H9 (cell line): ENCODE results near the gene MPZ. TPM values are rescaled to one million over a fixed set of nuclear protein-coding genes. Genes with fewer than 3 reads are reported as not detected.

Experiments
- DNase-seq: peaks from one replicate; pipeline ENCODE4 v3.0.0-alpha.2; 2017
- H2AFZ ChIP-seq: one replicate; pipeline ENCODE4 v1.6.1; 2013; ENCODE audit warnings: mild to moderate bottlenecking, low read length, control low read depth, moderate library complexity
- H2AK5ac ChIP-seq: 2 replicates; pipeline ENCODE4 v1.6.1; 2013; ENCODE audit warnings: low read length, control low read depth, mixed read lengths; ENCODE audit not compliant: insufficient read length
- H2BK120ac ChIP-seq: one replicate; pipeline ENCODE4 v1.6.1; 2013; ENCODE audit warnings: low read depth, mild to moderate bottlenecking, low read length, control low read depth, inconsistent platforms; ENCODE audit not compliant: poor library complexity, severe bottlenecking
- H2BK12ac ChIP-seq: 2 replicates; pipeline ENCODE4 v1.6.1; 2013; ENCODE audit warnings: low read length, control low read depth, mixed read lengths, low read depth; ENCODE audit not compliant: insufficient read length
- H2BK15ac ChIP-seq: 2 replicates; pipeline ENCODE4 v1.6.1; 2013; ENCODE audit warnings: low read depth, low read length, control low read depth
- H2BK20ac ChIP-seq: one replicate; pipeline ENCODE4 v1.6.1; 2013; ENCODE audit warnings: low read depth, mild to moderate bottlenecking, low read length, control low read depth, inconsistent platforms; ENCODE audit not compliant: poor library complexity, severe bottlenecking
- H2BK5ac ChIP-seq: 2 replicates; pipeline ENCODE4 v1.6.1; 2013; ENCODE audit warnings: low read length, control low read depth, mixed read lengths; ENCODE audit not compliant: insufficient read length
- H3K14ac ChIP-seq: 2 replicates; pipeline ENCODE4 v1.6.1; 2013; ENCODE audit warnings: low read length, control low read depth; ENCODE audit not compliant: insufficient read depth
- H3K18ac ChIP-seq: 2 replicates; pipeline ENCODE4 v1.6.1; 2013; ENCODE audit warnings: low read depth, mild to moderate bottlenecking, mixed read lengths, low read length, control low read depth; ENCODE audit not compliant: insufficient read length
- H3K23ac ChIP-seq: 2 replicates; pipeline ENCODE4 v1.6.1; 2013; ENCODE audit warnings: low read length, control low read depth, mixed read lengths, low read depth; ENCODE audit not compliant: insufficient read length
- H3K23me2 ChIP-seq: 2 replicates; pipeline ENCODE4 v1.6.1; 2013; ENCODE audit warnings: low read depth, mild to moderate bottlenecking, mixed read lengths, low read length, control low read depth; ENCODE audit not compliant: insufficient read length, poor library complexity, severe bottlenecking
- H3K27ac ChIP-seq: 2 replicates; pipeline ENCODE4 v1.5.1; 2013; ENCODE audit warnings: low read length, control low read depth, mixed read lengths, low read depth; ENCODE audit not compliant: insufficient read length
- H3K27me3 ChIP-seq: 2 replicates; pipeline ENCODE4 v1.6.1; 2013; ENCODE audit warnings: low read length, control low read depth, inconsistent platforms; ENCODE audit not compliant: insufficient read depth
- H3K4ac ChIP-seq: 2 replicates; pipeline ENCODE4 v1.6.1; 2013; ENCODE audit warnings: low read depth, mild to moderate bottlenecking, control low read depth, inconsistent platforms, low read length, moderate library complexity
- H3K4me1 ChIP-seq: 2 replicates; pipeline ENCODE4 v1.6.1; 2013; ENCODE audit warnings: low read length, control low read depth, inconsistent platforms; ENCODE audit not compliant: insufficient read depth
- H3K4me2 ChIP-seq: 2 replicates; pipeline ENCODE4 v1.6.1; 2013; ENCODE audit warnings: low read length, control low read depth, mixed read lengths; ENCODE audit not compliant: insufficient read length, insufficient read depth
- H3K56ac ChIP-seq: 2 replicates; pipeline ENCODE4 v1.6.1; 2013; ENCODE audit warnings: low read depth, mild to moderate bottlenecking, mixed read lengths, low read length, control low read depth; ENCODE audit not compliant: insufficient read length
- H3K79me1 ChIP-seq: 2 replicates; pipeline ENCODE4 v1.6.1; 2013; ENCODE audit warnings: low read depth, mild to moderate bottlenecking, moderate library complexity, low read length, control low read depth, inconsistent platforms; ENCODE audit not compliant: insufficient read depth, poor library complexity, severe bottlenecking
- H3K79me2 ChIP-seq: 2 replicates; pipeline ENCODE4 v1.6.1; 2013; ENCODE audit warnings: low read length, control low read depth, inconsistent platforms; ENCODE audit not compliant: insufficient read depth
- H3K9ac ChIP-seq: 2 replicates; pipeline ENCODE4 v1.6.1; 2013; ENCODE audit warnings: low read length, control low read depth, mixed read lengths; ENCODE audit not compliant: insufficient read length; ENCODE audit errors: extremely low read depth
- H3K9me3 ChIP-seq: one replicate; pipeline ENCODE4 v1.6.1; 2013; ENCODE audit warnings: low read depth, low read length, inconsistent platforms; ENCODE audit not compliant: control insufficient read depth
- H3T11ph ChIP-seq: one replicate; pipeline ENCODE4 v1.6.1; 2013; ENCODE audit warnings: mild to moderate bottlenecking, low read length, control low read depth, inconsistent platforms
- H4K20me1 ChIP-seq: one replicate; pipeline ENCODE4 v1.6.1; 2013; ENCODE audit not compliant: control insufficient read depth, insufficient read length, insufficient read depth
- H4K5ac ChIP-seq: 2 replicates; pipeline ENCODE4 v1.6.1; 2013; ENCODE audit warnings: low read depth, mild to moderate bottlenecking, mixed read lengths, low read length, control low read depth; ENCODE audit not compliant: insufficient read length
- H4K8ac ChIP-seq: replicated peaks from 2 replicates; pipeline ENCODE4 v1.6.1; 2013; ENCODE audit warnings: low read length, control low read depth, mixed read lengths, low read depth; ENCODE audit not compliant: insufficient read length
- H4K91ac ChIP-seq: 2 replicates; pipeline ENCODE4 v1.6.1; 2013; ENCODE audit warnings: low read depth, mild to moderate bottlenecking, moderate library complexity, mixed read lengths, low read length, control low read depth; ENCODE audit not compliant: insufficient read length
- H3K27ac Mint-ChIP-seq, 3 experiments: 2 replicates in 2 of 3; 3 replicates in 1 of 3; pipeline ENCODE4 v1.8.0; 2020 to 2021; ENCODE audit warnings: mixed read lengths in 3 of 3, mild to moderate bottlenecking in 1 of 3, moderate library complexity in 1 of 3
- H3K27me3 Mint-ChIP-seq: 2 replicates; pipeline ENCODE4 v1.8.0; 2021; ENCODE audit warnings: low read depth, mild to moderate bottlenecking, moderate library complexity, mixed read lengths
- H3K36me3 Mint-ChIP-seq, 3 experiments: 2 replicates in 2 of 3; 3 replicates in 1 of 3; pipeline ENCODE4 v1.8.0; 2020 to 2021; ENCODE audit warnings: low read depth in 3 of 3, mixed read lengths in 3 of 3; ENCODE audit not compliant: insufficient read depth in 1 of 3
- H3K4me1 Mint-ChIP-seq, 2 experiments: 2 replicates each; pipeline ENCODE4 v1.8.0; 2020; ENCODE audit warnings: mixed read lengths in 2 of 2
- H3K4me3 Mint-ChIP-seq, 2 experiments: 2 replicates in 1 of 2; 3 replicates in 1 of 2; pipeline ENCODE4 v1.8.0; 2020 to 2021; ENCODE audit warnings: mild to moderate bottlenecking in 2 of 2, mixed read lengths in 2 of 2, moderate library complexity in 1 of 2
- H3K9me3 Mint-ChIP-seq, 2 experiments: 2 replicates in 1 of 2; 3 replicates in 1 of 2; pipeline ENCODE4 v1.8.0; 2020; ENCODE audit warnings: mild to moderate bottlenecking in 2 of 2, mixed read lengths in 2 of 2, moderate library complexity in 1 of 2
- CTCF ChIP-seq: fragments of 200-600 bp; sonication (generic); conservative IDR thresholded peaks from 3 replicates; pipeline ENCODE4 v1.8.0; 2021; ENCODE audit warnings: antibody characterized with exemption, mild to moderate bottlenecking
- WGBS: extraction: QIAGEN DNeasy Blood & Tissue Kit; methylation state at CpG from one replicate; pipeline ENCODE4 v1.1.7; 2013; ENCODE audit warnings: missing lambda C conversion rate, low lambda C conversion rate, mixed read lengths; ENCODE audit not compliant: insufficient read length; ENCODE audit errors: extremely low coverage; 5-methylcytosine and 5-hydroxymethylcytosine counted together
- total RNA-seq: library from RNA; stranded (reverse); gene quantifications from 2 replicates; pipeline ENCODE4 v1.2.1, GENCODE V29; 2021

MPZ gene
- total RNA-seq, 1 experiment from 2014 or later, result 2.7 TPM

GRCh38 chr1:161290779-161291178 lies 19.0 kb downstream of the MPZ start:
- no peak overlapping the region; a peak in 1 of 7 replicates for H3K27ac Mint-ChIP-seq
- no peak for TF ChIP-seq CTCF
- no CpG with 5 or more reads among the region's 1 CpG for WGBS

More at GRCh38 chr1:161290779-161291178, 19.0 kb downstream of the MPZ start:
- Mint-ChIP-seq H3K27me3 (no peaks in the 10 kb centered on the region), H3K36me3 (no peaks in the 10 kb centered on the region), H3K4me1 (peaks cover 5 to 15% of the 10 kb centered on the region in 2 experiments), H3K9me3 (no peaks in the 10 kb centered on the region), H3K4me3 (no peak overlapping the region)
- Histone ChIP-seq H3K79me2 (no peaks in the 10 kb centered on the region), H2BK12ac (no peak overlapping the region), H3K4me2 (no peak overlapping the region), H3K23ac (no peak overlapping the region), H2BK5ac (no peak overlapping the region), H4K20me1 (no peaks in the 10 kb centered on the region), H2AFZ (no peak overlapping the region), H3T11ph (no peak overlapping the region), H3K23me2 (no peaks in the 10 kb centered on the region), H2BK20ac (no peak overlapping the region), H3K27ac (no peak overlapping the region), H3K27me3 (no peaks in the 10 kb centered on the region), H3K14ac (no peak overlapping the region), H4K91ac (no peak overlapping the region), H3K4me1 (no peaks in the 10 kb centered on the region; the same call in 1 of the 2 replicates), H3K79me1 (no peaks in the 10 kb centered on the region), H2BK120ac (no peak overlapping the region), H3K9me3 (no peaks in the 10 kb centered on the region), H2BK15ac (no peak overlapping the region), H3K4ac (no peak overlapping the region), H3K9ac (no peak overlapping the region), H4K5ac (no peak overlapping the region), H3K56ac (no peak overlapping the region), H2AK5ac (no peak overlapping the region), H4K8ac (no peak overlapping the region), H3K18ac (no peak overlapping the region)
- no peak for DNase-seq
